VCaP (cell line): Measurements from ENCODE around the gene PPARGC1A.

Experiments used
- H3K27ac ChIP-seq: fragments of 450-650 bp; 2 replicates; pipeline ENCODE4 v1.5.1; 2017
- CTCF ChIP-seq: fragments of 450-650 bp; conservative IDR thresholded peaks from 2 replicates; pipeline ENCODE4 v1.5.1; 2017; ENCODE audit warnings: mild to moderate bottlenecking, moderate library complexity

PPARGC1A gene

GRCh38 chr4:23889814-23890341 is at the start of gene PPARGC1A:
PPARGC1A (minus strand) TSS chr4:23890047; CDS start chr4:23889957, 90 bp downstream.
- H3K27ac ChIP-seq: no peak within 1 kb of the TSS
- TF ChIP-seq CTCF: no peak

- TF ChIP-seq CTCF: no peak
- H3K27ac ChIP-seq: no peak overlapping the region
Observed at GRCh38 chr4:23938796-23939195, 48.9 kb upstream of the PPARGC1A start.

- H3K27ac ChIP-seq: no peak overlapping the region
- no peak for TF ChIP-seq CTCF
Observed at GRCh38 chr4:23937173-23937572, 47.3 kb upstream of the PPARGC1A start.

GRCh38 chr4:23934915-23935314 is 45.1 kb upstream of the PPARGC1A start:
- no peak overlapping the region for H3K27ac ChIP-seq
- no peak for TF ChIP-seq CTCF

- no peak for TF ChIP-seq CTCF
Observed at GRCh38 chr4:23934223-23934622, 44.4 kb upstream of the PPARGC1A start.

GRCh38 chr4:23932901-23933308 is 43.1 kb upstream of the PPARGC1A start:
- TF ChIP-seq CTCF: no peak; the same call in 1 of the 2 replicates
- no peak overlapping the region for H3K27ac ChIP-seq

More at GRCh38 chr4:23934223-23934622, 44.4 kb upstream of the PPARGC1A start:
- no peak overlapping the region for H3K27ac ChIP-seq

- no peak overlapping the region for H3K27ac ChIP-seq
- no peak for TF ChIP-seq CTCF
Observed at GRCh38 chr4:23932186-23932585, 42.3 kb upstream of the PPARGC1A start.

- TF ChIP-seq CTCF: no peak
- no peak overlapping the region for H3K27ac ChIP-seq
Observed at GRCh38 chr4:23931489-23931830, 41.6 kb upstream of the PPARGC1A start.
